ENCODE results near the gene MED13. TPM values are rescaled to one million over a fixed set of nuclear protein-coding genes. Genes with fewer than 3 reads are reported as not detected.

MED13 gene
- total RNA-seq, 1 donor from 2014 or later, result 23.7 TPM

DNA sequence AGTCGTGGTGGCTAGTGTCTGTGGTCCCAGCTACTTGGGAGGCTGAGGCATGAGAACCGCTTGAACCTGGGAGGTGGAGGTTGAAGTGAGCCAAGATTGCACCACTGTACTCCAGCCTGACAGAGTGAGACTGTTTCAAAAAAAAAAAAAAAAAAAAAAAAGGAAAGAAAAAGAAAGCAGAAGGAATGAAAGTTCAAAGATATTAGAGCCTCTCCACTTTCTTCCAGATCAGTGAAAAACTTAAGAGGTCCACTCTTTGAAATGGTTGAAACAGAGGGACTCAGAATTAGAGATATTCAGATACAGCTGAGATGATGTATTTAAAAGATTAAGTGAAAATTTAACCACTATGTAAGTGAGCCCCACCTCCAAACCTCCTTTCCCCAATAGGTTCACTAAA is 16.8 kb downstream of the MED13 start:
- no peak for FAIRE-seq
- DNase-seq (ENCODE audit: low read depth), result no peak
- H3K27me3 ChIP-seq (ENCODE audit: control insufficient read depth, insufficient read depth, low read length), result no peaks in the 10 kb centered on the region
- no peak for TF ChIP-seq CTCF (IDR thresholded peaks at IDR 0.05; ENCODE audit: insufficient read depth, low read length, severe bottlenecking)
- no peak overlapping the region for H3K4me3 ChIP-seq (ENCODE audit: low read depth, low read length)
- H3K36me3 ChIP-seq (ENCODE audit: control insufficient read depth, insufficient read depth, low read length), result peaks cover 6% of the 10 kb centered on the region

DNA sequence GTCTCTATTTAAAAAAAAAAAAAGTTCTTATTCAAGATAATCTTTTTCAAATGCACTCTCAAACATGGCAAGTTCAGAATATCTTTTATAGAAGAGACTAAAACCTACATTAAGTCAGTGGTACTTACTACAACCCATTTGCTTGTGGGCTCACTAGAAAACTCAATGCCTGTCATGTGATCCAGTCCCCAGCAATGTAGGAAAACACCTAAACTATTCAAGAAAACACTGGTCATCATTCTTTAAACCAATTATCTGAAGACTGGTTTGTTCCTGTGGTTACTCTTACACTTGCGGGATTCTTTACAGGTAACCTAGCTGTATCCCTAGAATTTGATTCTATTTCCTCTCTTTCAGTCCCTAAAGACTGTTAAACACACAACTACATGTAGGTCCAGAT is 19.6 kb downstream of the MED13 start:
- no peak for TF ChIP-seq CTCF (IDR thresholded peaks at IDR 0.05; ENCODE audit: insufficient read depth, low read length, severe bottlenecking)
- H3K36me3 ChIP-seq (ENCODE audit: control insufficient read depth, insufficient read depth, low read length), result peaks cover 7% of the 10 kb centered on the region
- no peak for FAIRE-seq
- DNase-seq (ENCODE audit: low read depth), result no peak
- no peak overlapping the region for H3K4me3 ChIP-seq (ENCODE audit: low read depth, low read length)
- H3K27me3 ChIP-seq (ENCODE audit: control insufficient read depth, insufficient read depth, low read length), result no peaks in the 10 kb centered on the region

GRCh38 chr17:62045109-62045508 is 20.0 kb downstream of the MED13 start:
- TF ChIP-seq CTCF (IDR thresholded peaks at IDR 0.05; ENCODE audit: insufficient read depth, low read length, severe bottlenecking), result no peak
- Histone ChIP-seq H3K36me3 (ENCODE audit: control insufficient read depth, insufficient read depth, low read length) (peaks cover 7% of the 10 kb centered on the region), H3K27me3 (ENCODE audit: control insufficient read depth, insufficient read depth, low read length) (no peaks in the 10 kb centered on the region), H3K4me3 (ENCODE audit: low read depth, low read length) (no peak overlapping the region)
- DNase-seq (ENCODE audit: low read depth), result no peak
- FAIRE-seq, result no peak

DNA sequence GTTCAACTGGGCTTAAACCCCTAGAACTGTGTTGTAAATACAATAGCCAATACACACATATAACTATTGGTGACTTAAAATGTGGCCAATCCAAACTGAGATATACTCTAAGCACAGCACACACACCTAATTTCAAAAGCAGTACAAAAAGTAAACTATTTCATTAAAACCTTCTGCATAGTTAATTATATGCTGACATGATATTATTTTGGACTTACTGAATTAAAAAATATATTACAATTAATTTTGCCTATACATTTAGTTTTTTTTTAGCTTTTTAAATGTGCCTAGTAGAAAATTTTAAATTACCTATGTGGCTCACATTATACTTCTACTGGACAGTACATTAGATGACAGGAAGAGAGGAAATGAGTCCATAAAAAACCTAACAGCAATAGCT is 21.5 kb downstream of the MED13 start:
- no peak for TF ChIP-seq CTCF (IDR thresholded peaks at IDR 0.05; ENCODE audit: insufficient read depth, low read length, severe bottlenecking)
- FAIRE-seq, result no peak
- Histone ChIP-seq H3K36me3 (ENCODE audit: control insufficient read depth, insufficient read depth, low read length) (peaks cover 7% of the 10 kb centered on the region), H3K27me3 (ENCODE audit: control insufficient read depth, insufficient read depth, low read length) (no peaks in the 10 kb centered on the region), H3K4me3 (ENCODE audit: low read depth, low read length) (no peak overlapping the region)
- no peak for DNase-seq (ENCODE audit: low read depth)

- no peak for DNase-seq (ENCODE audit: low read depth)
- Histone ChIP-seq H3K4me3 (ENCODE audit: low read depth, low read length) (no peak overlapping the region), H3K36me3 (ENCODE audit: control insufficient read depth, insufficient read depth, low read length) (peaks cover 7% of the 10 kb centered on the region), H3K27me3 (ENCODE audit: control insufficient read depth, insufficient read depth, low read length) (no peaks in the 10 kb centered on the region)
- no peak for TF ChIP-seq CTCF (IDR thresholded peaks at IDR 0.05; ENCODE audit: insufficient read depth, low read length, severe bottlenecking)
- FAIRE-seq, result no peak
Measured at GRCh38 chr17:62043140-62043539, 21.9 kb downstream of the MED13 start.

GRCh38 chr17:62038248-62038647 is 26.8 kb downstream of the MED13 start:
- H3K4me3 ChIP-seq (ENCODE audit: low read depth, low read length), result no peak overlapping the region
- DNase-seq (ENCODE audit: low read depth) (no peak), FAIRE-seq (no peak)
- H3K27me3 ChIP-seq (ENCODE audit: control insufficient read depth, insufficient read depth, low read length), result no peaks in the 10 kb centered on the region
- H3K36me3 ChIP-seq (ENCODE audit: control insufficient read depth, insufficient read depth, low read length), result peaks cover 3% of the 10 kb centered on the region
- TF ChIP-seq CTCF (IDR thresholded peaks at IDR 0.05; ENCODE audit: insufficient read depth, low read length, severe bottlenecking), result no peak
